PC-3 (cell line): ENCODE measurements around the gene AVL9.

Experiments
- EZH2 ChIP-seq: fragments of 300-600 bp; sonication (generic); IDR thresholded peaks from one replicate; pipeline ENCODE4 v1.6.1; 2017; ENCODE audit warnings: antibody characterized with exemption, mild to moderate bottlenecking, low read length; ENCODE audit not compliant: unreplicated experiment
- EZH2phosphoT487 ChIP-seq: fragments of 300-600 bp; sonication (generic); IDR thresholded peaks from 2 replicates; pipeline ENCODE4 v1.6.1; 2018; ENCODE audit warnings: mild to moderate bottlenecking, antibody characterized with exemption, low read length, borderline replicate concordance
- TF ChIP-seq, protein P1 (sequence below): fragments of 300-600 bp; sonication (generic); conservative IDR thresholded peaks from 2 replicates; pipeline ENCODE4 v1.5.1; 2017; ENCODE audit warnings: antibody characterized with exemption, low read depth, mild to moderate bottlenecking, low read length

- TF ChIP-seq, protein P1, sequence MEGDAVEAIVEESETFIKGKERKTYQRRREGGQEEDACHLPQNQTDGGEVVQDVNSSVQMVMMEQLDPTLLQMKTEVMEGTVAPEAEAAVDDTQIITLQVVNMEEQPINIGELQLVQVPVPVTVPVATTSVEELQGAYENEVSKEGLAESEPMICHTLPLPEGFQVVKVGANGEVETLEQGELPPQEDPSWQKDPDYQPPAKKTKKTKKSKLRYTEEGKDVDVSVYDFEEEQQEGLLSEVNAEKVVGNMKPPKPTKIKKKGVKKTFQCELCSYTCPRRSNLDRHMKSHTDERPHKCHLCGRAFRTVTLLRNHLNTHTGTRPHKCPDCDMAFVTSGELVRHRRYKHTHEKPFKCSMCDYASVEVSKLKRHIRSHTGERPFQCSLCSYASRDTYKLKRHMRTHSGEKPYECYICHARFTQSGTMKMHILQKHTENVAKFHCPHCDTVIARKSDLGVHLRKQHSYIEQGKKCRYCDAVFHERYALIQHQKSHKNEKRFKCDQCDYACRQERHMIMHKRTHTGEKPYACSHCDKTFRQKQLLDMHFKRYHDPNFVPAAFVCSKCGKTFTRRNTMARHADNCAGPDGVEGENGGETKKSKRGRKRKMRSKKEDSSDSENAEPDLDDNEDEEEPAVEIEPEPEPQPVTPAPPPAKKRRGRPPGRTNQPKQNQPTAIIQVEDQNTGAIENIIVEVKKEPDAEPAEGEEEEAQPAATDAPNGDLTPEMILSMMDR: no peak
- TF ChIP-seq EZH2phosphoT487 (no peak), EZH2 (no peak)
Measured at GRCh38 chr7:32515890-32516550, 20.7 kb downstream of the AVL9 start.
